HG03521 (cell line): ENCODE data around the gene TMEM69.
"Not testable (repeated sequence)": the region's sequence is repeated elsewhere in the genome, so short reads cannot be mapped to it uniquely, and the experiment has no call there.

Experiments used
- ATAC-seq: cut with Tn5 transposase; IDR thresholded peaks from one replicate; pipeline ENCODE4 v1.9.1; 2021; ENCODE audit warnings: mild to moderate bottlenecking, moderate library complexity; ENCODE audit not compliant: unreplicated experiment

The TMEM69 gene

GRCh38 chr1:45730780-45731319 is 42.9 kb downstream of the TMEM69 start:
- ATAC-seq, result no peak

GRCh38 chr1:45739137-45739536 is 51.2 kb downstream of the TMEM69 start:
- ATAC-seq, result no peak

- not testable (repeated sequence) for ATAC-seq
These were observed 51.7 kb downstream of the TMEM69 start for GRCh38 chr1:45739641-45740156.
